ENCODE results near the gene TNIP2.

GRCh38 chr4:2697995-2698414, 58.1 kb downstream of the TNIP2 start:
- TF ChIP-seq CTCF (conservative IDR thresholded peaks at IDR 0.05; ENCODE audit: low read depth, low read length) (no peak), EZH2 (IDR thresholded peaks at IDR 0.05; ENCODE audit: borderline replicate concordance, low read depth, low read length, poor library complexity, severe bottlenecking) (no peak)

All from A673 (cell line).